HG03520 (cell line): Measurements from ENCODE around the gene GM2A.

Experiments used
- ATAC-seq: cut with Tn5 transposase; IDR thresholded peaks from one replicate; pipeline ENCODE4 v1.9.1; 2021; ENCODE audit warnings: mild to moderate bottlenecking, moderate library complexity; ENCODE audit not compliant: unreplicated experiment

GM2A gene

DNA sequence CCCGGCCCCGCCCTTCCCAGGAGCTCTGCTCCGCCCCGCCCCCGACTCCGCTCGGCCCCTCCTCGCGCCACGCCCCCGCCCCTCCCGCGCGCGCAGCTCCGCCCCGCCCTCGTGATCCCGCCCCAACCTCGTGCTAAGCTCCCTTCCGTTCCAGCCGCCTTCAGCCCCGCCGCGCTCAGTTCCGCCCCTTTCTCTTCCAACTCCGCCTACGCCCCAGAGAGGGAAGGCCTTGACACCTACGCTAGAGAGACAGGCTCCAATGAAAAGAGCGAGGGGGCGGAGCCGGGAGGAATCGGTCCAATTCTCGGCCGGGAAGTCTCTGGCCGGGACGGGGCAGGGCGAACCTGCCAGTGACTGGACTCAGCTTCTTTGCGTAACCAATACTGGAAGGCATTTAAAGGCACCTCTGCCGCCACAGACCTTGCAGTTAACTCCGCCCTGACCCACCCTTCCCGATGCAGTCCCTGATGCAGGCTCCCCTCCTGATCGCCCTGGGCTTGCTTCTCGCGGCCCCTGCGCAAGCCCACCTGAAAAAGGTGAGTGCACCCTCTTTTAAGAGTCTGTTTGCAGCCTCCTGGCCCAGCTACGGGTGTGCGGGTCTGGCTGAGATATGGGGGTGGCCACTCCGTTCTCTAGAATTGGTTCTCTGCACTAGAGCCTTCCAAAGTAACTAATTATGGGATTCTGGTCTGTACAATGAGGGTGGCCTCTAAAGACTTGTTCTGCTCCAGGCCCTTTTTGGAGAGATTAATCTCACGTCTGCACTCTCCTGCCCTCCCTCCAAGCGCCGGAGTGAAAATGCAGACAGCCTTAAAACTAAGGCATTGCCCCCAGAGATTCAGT, at the start of gene GM2A:
TSS of gene GM2A (plus strand) at position 424 of the 843 bp plus-strand sequence. CDS start at position 456, 32 bp downstream.
- peak; percentile 82 for ATAC-seq

DNA sequence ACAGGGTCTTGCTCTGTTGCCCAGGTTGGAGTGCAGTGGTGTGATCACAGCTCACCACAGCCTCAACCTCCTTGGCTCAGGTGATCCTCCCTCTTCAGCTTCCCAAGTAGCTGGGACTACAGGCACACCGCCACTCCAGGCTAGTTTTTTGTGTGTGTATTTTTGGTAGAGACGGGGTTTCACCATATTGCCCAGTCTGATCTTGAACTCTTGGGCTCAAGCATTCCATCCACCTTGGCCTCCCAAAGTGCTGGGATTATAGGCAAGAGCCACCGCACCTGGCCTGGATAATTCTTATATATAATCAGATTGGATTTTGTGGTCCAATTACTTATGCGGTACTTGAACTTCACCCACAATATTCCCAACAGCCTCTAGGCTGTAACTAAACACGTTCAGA, 48.9 kb upstream of the GM2A start:
- ATAC-seq, result no peak

DNA sequence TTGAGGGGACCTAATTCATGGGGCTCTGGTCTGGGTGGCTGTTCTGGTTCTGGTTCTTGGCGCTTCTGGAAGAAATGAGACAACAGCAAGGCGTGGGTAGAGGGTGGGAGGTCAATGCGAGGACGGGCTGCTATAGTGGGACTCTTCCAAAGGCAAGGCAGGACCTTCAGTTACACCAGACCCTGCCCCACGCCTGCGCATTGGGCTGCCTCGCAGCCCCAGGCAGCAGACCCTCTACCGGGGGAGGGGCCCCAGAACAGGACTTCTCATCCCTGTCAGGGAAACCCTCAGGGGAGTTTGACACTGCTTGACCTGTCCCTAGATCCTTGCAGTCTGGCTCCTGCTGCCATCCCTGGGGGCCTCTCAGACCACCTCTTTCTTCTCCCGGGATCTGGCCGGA, 47.6 kb upstream of the GM2A start:
- no peak for ATAC-seq

DNA sequence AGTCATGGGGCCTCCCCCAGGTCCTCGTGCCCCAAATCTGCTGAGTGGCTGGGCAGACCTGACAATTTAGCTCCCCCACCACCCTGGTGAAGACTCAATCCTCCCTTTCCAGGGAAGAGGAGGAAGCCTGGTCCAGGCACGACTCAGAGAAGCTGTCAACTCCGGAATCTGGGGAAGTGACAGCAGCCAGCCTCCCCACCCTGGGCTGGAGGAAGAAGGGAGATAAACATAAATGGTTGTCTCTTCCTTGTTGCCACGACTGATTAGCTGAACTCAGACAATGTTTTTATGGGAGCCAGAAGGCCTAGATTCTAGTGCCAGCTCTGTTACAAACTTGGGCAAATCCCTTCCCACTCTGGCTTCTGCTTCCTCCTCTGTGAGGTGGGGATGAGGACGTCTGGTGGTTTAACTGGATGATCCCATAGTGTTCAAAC, 44.5 kb upstream of the GM2A start:
- ATAC-seq, result no peak

DNA sequence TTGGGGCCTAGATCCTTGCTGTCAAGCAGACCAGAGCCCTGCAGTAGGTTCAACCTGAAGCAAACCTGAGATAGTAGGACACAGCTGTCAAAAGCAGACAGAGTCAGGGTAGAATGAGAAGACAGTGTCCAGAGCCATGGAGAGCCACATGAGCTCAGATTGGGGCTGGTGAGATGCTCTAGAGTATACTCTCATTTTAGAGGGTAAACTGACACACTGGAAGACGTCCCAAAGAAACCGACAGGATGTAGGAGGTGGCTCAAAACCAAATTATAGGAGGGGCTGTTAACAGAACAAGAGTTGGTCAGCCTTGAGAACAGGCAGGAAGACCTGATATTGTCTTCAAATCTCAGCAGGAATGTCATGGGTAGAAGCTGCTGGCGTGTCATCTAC, 40.6 kb upstream of the GM2A start:
- ATAC-seq, result no peak

DNA sequence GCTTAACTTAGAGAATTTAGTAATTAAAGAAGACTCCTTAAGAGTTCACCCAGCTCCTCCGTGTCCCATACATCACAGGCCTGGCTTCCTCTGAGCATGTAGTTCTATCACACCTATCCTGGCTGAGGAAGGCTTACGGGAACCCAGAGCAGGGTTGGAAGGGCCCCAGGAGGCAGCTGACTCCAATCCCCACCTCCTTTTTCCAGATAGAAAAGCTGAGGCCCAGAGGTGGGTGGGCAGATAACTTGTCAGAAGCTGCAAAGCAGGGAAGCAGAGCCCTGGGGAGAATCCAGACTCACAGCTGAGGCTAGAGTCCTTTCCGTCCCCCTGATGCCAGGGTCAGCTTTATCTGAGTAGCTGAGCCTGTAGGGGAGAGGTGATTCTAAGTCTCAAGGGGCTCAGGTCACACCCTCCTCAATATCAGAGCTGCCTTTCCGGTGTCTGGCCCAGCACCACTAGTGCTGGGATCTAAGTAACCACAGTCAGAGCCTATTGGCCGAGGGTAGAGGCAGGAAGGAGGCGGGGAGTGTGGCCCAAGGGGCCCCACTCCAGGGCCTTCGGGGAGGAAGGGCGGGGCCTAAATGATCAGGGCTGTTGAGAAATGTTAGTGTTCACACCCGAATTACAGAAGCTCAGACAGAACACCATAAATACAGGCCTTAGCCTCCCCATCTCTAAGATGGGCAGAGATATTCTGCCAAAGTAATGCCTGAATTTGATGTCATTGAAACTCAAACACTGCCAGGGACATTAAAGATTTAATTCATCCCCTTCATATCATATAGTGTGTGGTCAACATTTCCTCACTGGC, 39.0 kb upstream of the GM2A start:
- ATAC-seq, result peak; percentile 78

DNA sequence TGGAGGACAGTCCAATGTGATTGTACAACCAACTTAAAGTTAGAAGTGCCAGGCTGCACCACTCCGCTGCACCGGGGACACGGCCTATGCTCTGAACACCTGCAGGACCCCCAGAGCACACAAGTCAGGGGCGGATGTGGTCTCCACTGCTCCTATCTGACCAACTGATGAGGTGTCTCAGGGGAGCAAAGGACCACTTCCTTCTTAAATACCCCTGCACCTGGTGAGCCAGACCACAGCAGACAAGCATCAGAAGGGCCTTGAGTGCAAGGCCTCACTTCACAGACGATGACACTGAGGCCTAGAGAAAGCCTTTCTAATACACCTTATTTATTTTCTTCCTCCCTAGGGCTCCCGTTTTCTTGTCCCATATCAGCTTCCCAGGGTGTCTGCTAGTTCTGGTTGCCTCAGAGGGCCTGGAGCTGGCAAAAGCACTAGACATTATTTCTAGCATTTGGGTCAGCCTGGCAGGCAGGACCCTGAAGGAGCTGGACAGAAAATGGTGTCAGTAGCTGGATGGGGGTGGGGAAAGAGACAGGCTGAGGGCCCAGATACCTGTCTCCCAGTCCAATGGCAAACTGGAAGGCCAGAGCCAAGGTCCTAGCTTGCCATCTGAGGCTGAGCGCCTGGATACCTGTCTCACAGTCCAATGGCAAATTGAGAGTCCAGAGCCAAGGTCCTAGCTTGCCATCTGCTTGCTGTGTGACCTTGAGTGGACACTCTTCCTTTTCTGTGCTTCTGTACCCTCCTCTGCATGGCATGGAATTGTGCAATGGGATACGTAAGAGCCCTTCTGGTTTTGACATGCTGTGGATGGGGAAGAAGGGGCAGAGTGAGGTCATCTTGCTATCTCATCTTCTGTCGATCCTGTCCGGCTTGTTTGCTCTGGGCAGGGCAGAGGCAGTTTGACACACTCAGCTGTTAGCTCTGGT, 38.1 kb upstream of the GM2A start:
- ATAC-seq, result peak; percentile 42

DNA sequence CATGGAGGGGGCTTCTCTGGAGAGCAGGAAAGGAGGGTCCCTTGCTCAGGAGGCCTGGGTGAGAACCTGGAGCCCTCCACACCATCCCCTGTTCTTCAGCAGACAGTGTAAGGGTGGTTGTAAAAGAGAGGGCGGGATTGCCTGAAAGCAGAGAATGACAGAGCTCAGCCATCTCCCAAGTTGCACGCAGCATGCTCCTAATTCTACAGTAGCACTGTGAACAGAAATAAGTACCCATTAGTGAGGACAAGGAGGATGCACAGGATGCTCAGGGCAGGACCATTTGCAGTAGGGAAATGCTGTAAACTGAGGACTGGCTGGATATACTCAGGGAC, 37.5 kb upstream of the GM2A start:
- no peak for ATAC-seq

DNA sequence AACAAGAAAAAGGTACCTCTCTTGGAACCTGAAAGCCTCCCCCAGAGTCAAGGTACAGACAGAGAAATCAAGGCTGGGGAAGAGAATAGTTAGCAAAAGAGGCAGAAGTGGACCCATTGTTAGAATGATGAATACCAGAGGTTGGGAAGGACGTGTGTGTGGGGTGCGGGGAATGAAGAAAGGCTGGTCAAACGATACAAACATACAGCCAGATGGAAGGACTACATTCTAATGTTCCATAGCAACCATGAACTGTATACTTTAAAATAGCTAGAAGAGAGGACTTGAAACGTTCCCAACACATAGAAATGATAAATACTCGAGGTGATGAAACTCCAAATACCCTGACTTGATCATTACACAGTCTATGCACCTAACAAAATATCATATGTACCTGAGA, 36.2 kb upstream of the GM2A start:
- ATAC-seq, result no peak

DNA sequence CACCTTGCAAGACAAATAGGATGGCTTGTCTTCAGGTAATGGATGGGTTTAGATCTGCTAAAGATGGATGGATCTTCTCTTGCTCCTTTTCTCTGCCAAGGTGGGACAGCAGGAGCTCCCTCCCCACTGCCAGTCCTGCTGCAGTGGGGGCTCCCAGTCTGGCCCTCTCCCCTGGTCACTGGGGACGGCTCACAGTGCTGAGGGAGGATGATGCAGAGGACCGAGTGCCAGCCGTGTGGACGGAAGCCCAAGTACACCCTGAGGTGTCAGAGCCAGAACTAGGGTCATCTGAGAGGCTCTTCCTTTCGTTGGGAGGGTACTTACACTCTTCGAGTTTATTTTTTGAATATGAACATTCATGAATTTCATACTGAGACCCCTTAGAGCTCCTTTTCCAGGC, 34.8 kb upstream of the GM2A start:
- ATAC-seq, result no peak

DNA sequence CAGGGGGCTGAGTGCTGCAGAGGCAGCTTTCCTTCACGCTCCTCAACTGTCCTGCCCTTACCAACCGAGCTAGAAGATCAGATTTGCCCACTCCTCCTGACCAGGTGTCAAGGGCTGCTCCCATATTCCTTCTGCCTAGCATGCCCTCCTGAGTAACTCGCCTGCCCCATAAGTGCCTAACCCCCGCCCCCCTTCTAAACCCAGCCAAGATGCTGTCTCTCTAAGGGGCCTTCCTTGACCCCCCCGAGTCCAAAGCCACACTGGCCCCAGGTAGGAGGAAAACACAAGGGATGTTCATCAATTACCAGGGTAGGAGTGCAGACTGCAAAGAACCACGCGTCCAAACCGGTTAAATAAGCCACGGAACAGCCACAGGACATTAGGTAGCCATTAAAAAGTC, 33.8 kb upstream of the GM2A start:
- ATAC-seq, result no peak

DNA sequence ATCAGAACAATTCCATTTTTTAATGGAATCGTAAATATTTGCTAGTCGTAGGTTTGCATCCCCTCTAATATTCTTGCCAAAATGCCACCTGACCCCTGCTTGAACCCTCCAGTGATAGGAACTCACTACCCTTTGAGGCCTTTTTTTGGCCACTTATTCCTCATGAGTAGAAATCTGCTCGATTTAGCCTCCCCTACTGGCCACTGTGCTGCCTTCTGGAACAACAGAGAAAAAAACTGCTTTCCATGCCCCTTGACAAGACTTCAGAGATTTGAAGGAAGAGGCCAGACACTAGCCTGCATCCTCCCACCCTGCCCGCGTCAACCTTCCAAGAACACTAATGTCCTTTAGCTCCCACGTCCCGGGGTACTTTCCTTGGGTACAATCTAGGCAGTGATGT, 33.2 kb upstream of the GM2A start:
- no peak for ATAC-seq

DNA sequence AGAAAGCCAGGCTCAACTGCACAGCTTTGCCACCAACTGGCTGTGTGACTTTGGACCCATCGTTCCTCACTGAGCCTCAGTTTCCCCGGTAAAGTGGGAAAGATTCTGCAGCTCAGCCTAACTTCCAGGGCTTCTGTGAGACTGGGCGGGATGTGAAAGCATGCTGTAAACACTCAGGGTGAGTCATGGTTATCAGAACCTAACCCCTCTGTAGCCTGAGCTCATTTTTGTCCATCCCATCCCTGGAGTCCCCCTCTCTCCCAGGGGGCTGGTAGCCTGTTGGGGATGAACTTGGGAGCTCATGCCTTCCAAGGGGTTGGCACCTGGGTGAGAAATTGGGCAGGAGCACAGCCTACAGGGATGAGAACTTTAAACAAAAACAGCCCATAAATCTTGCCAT, 31.4 kb upstream of the GM2A start:
- ATAC-seq, result no peak

DNA sequence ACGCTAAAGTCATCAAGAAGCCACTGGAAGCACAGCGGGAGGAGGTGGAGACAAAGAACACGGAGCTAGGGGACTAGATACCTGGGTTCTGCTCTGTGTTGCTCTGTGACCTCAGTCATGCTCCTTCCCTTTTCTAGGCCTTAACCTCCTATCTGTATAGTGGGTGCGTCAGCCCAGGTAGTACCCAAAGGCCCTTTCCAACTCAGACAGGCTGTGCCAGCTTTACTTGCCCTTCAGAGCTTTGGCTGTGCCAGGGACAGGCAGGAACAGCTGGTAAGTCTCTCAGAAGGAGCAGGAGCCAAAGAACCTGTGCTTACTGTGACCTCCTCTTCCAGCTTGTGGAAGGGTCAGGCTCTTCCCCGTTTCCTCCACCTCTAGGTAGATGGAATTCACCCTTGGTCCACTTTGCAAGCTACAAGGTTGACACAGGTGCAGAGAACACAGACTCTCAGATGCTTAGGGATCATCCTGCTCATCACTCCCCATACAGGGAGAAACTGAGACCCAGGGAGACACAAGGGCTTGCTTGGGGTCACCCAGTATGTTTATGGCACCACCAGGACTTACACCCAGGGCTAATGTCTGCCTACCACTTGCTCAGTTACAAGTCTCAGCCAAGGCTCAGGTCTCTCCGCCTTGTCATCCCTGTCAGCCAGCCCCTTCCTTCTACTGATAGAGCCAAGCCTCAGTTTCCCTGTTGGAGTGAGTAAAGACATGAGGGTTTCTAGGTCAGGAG, 30.8 kb upstream of the GM2A start:
- ATAC-seq, result no peak

DNA sequence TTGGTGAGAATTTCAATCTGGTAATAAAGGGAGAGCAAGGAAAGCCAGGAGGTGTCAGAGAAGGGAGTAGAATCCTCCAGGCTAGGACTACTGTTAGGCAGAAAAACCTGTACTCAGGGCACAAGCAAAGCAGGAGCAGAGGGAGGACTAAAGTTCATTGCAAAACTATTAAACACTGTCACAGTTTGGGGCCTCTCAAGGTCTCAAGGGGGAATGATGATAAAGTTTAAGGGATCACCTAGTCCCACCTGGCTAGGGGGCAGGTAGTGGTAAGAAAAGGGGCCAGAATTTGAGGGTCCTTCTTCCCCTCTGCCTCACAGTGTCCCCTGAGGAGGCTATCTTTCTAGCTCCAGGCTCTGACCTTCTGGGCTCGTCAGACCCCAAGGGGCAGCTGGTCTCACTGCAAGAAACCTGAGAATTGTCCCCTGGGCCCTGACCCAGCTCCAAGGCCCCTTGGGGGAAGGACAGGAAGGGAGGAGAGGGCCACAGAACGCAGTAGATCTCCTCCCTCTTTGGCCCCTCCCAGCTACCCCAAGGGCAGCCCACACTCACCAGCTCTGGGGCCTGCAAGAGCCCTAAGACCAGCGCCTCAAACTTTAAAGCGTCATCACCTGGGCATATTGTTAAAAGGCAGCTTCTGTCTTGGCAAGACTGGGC, 30.1 kb upstream of the GM2A start:
- peak; percentile 41 for ATAC-seq

DNA sequence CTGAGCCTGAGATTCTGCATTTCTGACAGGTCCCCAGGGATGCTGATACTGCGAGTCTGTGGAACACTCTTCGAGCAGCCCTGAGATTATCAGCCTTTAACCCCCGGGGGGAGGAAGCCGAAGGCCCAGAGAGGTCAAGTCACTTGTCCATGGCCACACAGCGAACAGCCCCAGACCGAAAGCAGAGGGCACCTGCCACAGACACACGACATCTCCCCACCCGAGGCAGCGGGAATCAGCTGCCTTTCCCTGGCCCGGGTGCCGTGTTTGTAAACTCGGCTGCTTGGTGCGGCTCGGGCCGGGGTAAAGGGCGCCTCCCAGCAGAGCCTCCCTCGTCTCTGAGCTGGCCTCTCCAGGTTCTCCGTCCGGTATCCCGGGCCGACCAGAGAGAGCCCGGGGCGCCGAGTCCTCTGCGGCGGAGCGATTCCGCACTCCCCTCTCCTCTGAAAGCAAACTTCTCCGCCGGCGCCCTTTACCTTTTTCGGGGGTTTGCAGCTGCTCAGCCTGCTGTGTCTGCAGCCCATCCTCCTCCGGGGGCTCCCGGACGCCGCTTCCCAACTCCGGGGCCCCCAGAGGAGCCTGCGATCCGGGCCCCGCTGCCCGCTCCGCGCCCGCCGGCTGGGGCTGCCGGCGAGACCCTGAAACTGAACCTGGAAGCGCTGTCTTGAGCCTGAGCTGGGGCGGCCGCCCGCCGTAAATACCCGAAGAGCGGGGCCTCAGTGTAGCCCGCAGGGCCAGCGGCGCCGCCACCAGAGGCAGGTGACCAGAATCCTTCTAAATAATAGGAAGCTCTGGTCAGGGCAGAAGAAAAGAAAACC, 29.3 kb upstream of the GM2A start, which contains the start of gene CCDC69:
TSS of gene CCDC69 (minus strand) at position 646 of the 818 bp plus-strand sequence. CDS start at position 524, 122 bp downstream.
- peak; percentile 62 for ATAC-seq

DNA sequence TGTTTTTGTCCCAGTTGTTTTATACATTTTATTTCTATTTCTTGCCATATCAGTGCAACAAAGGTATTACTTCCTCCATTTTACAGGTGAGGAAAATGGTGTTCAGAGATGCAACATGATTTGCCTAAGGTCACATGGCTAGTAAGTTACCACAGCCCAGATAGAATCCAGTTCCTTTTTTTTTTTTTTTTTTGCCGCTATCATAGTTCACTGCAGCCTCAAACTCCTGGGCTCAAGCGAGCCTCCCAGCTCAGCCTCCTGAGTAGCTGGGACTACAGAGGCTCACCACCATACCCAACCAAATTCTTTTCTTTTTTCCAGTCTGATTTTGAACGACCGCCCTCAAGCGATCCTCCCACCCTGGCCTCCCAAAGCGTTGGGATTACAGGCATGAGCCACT, 28.6 kb upstream of the GM2A start:
- peak; percentile 41 for ATAC-seq

DNA sequence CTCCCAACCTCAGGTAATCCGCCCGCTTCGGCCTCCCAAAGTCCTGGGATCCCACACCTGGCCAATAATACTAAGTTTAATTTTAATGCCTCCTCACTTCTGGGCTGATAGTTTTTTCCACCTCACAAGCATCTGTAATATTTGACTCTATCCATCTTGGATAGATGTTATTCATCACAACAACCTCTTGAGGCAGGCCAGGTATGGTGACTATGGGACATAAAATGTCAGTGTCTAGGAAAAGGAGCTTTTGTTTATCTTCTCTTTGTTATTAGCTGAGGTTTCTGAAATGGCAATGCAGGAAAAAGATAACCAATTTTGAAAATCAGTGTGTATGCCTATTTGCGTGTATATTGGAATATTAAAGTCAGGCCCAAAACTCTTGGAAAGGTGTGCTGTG, 27.9 kb upstream of the GM2A start:
- ATAC-seq, result no peak

DNA sequence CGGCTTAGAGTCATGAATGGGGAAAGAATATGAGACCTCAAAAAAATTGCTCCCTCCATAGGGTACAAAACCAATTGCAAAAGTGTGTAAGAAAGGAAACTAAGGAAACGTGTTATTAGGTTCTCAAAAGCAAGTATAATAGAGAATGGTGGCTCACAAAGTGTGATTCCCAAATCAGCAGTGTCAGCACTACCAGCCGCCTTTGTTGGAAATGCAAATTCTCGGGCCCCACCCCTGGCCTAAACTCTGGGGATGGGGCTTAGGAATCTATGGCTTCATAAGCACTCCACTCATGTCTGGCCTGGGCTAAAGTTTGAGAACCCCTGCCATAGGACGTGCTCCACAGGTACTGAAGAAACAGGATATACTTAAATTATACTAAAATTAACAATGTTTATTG, 27.5 kb upstream of the GM2A start:
- ATAC-seq, result no peak
